Left lung (tissue), 10 donors: ENCODE data around the gene TC2N. TPM values are rescaled to one million over a fixed set of nuclear protein-coding genes. Genes with fewer than 3 reads are reported as not detected.

Source experiments
- ATAC-seq: fragments of 200-7000 bp; cut with Tn5 transposase; one replicate; pipeline ENCODE4 v1.9.1; 2020; ENCODE audit warnings: moderate library complexity
- DNase-seq, 4 donors: peaks; one replicate each; pipeline ENCODE4 v3.0.0-alpha.2; 2013 to 2020
- H3K27ac ChIP-seq, 2 donors: fragments of 200-600 bp; sonication (generic) in 1 of 2; one replicate each; pipeline versions ENCODE4 v1.5.0 to v1.8.0; 2020 to 2021
- H3K27me3 ChIP-seq, 2 donors: fragments of 200-600 bp; sonication (generic) in 1 of 2; one replicate each; pipeline versions ENCODE4 v1.5.0 to v1.8.0; 2020 to 2021
- H3K36me3 ChIP-seq, 2 donors: fragments of 200-600 bp; sonication (generic) in 1 of 2; one replicate each; pipeline versions ENCODE4 v1.5.0 to v1.8.0; 2020 to 2021
- H3K4me1 ChIP-seq, 2 donors: fragments of 200-600 bp; one replicate each; pipeline ENCODE4 v1.8.0; 2021
- H3K4me3 ChIP-seq, 2 donors: fragments of 200-600 bp; sonication (generic) in 1 of 2; one replicate each; pipeline versions ENCODE4 v1.5.0 to v1.8.0; 2020 to 2021; ENCODE audit warnings: mild to moderate bottlenecking in 1 of 2
- H3K9me3 ChIP-seq, 2 donors: fragments of 200-600 bp; sonication (generic) in 1 of 2; one replicate each; pipeline versions ENCODE4 v1.5.0 to v1.8.0; 2020 to 2021
- CTCF ChIP-seq, 2 donors: fragments of 200-600 bp; sonication (generic) in 1 of 2; IDR thresholded peaks; one replicate each; pipeline versions ENCODE4 v1.5.0 to v1.8.0; 2021; ENCODE audit warnings: antibody characterized with exemption in 2 of 2
- intact Hi-C, 2 donors: fragments of 100-400 bp; cut with DNase I; formaldehyde crosslinking; loops; one replicate each; pipeline versions ENCODE4 v1.11.2 to v1.14.2; 2022
- polyA plus RNA-seq, 6 donors: library from polyadenylated mRNA; unstranded; fragments of 120-200 nt; gene quantifications; one replicate each; pipeline ENCODE4 v1.2.1, GENCODE V29; 2013; ENCODE audit not compliant: insufficient read length in 6 of 6
- total RNA-seq, 2 donors: library from RNA; stranded (reverse); fragmentation: NEBNext Ultra II Directional; extraction: Animal tissue kit (Norgen Biotek cat#: 25700); gene quantifications; one replicate each; pipeline ENCODE4 v1.2.1, GENCODE V29; 2021
- donor health status: DM: no; HTN: yes; CAD: no.
- donor health status: DM: no; HTN: no; CAD: no.

TC2N gene
- total and polyA plus RNA-seq, 8 donors = 20.3 to 58.1 (median 29.7) TPM

GRCh38 chr14:91885839-91886238, 18.5 kb upstream of the TC2N start:
- Histone ChIP-seq H3K4me1 (peaks cover 5 to 15% of the 10 kb centered on the region in 2 donors), H3K27ac (peak overlapping the region in 1 of 2 donors; percentile 3), H3K4me3 (no peak overlapping the region), H3K9me3 (no peaks in the 10 kb centered on the region), H3K27me3 (no peaks in the 10 kb centered on the region), H3K36me3 (peaks cover 0 to 5% of the 10 kb centered on the region in 2 donors)
- TF ChIP-seq CTCF (IDR thresholded peaks at IDR 0.05) = no peak
- ATAC-seq (no peak), DNase-seq (no peak)
- intact Hi-C loops = no loop called here

DNA sequence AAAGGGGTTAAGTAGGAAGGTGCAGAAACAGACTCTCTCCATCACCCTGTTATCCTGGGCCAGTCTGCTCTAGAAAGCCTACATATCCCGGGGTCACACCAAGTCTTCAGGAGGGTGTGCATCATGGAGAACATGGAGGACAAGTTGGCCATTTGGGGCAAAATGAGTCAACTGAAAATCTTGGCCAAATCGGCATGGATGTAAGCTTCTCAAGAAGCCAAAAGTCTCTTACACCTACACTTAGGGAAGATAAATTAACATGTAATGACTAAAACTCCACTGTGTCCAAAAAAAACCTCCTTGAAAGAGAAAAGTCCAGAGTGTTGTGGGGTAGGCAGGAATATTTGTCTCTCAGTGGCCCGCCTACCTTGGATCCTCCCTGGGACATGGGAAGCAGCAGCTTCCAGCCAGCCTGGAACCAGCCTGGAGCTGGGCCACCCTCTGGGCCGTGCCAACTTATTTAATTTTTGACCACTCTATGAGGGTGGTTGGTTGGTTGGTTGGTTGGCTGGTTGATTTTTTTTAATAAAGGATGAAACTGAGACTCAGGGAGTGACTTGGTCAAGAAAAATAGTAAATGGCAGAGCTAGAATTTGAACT, 17.9 kb upstream of the TC2N start:
- Histone ChIP-seq H3K4me3 (no peak overlapping the region), H3K9me3 (no peaks in the 10 kb centered on the region), H3K36me3 (peaks cover 0 to 5% of the 10 kb centered on the region in 2 donors), H3K27ac (peak overlapping the region in 1 of 2 donors; percentile 3), H3K4me1 (peaks cover 5 to 9% of the 10 kb centered on the region in 2 donors), H3K27me3 (no peaks in the 10 kb centered on the region)
- ATAC-seq (no peak), DNase-seq (no peak)
- intact Hi-C loops = no loop called here
- no peak for TF ChIP-seq CTCF (IDR thresholded peaks at IDR 0.05)

DNA sequence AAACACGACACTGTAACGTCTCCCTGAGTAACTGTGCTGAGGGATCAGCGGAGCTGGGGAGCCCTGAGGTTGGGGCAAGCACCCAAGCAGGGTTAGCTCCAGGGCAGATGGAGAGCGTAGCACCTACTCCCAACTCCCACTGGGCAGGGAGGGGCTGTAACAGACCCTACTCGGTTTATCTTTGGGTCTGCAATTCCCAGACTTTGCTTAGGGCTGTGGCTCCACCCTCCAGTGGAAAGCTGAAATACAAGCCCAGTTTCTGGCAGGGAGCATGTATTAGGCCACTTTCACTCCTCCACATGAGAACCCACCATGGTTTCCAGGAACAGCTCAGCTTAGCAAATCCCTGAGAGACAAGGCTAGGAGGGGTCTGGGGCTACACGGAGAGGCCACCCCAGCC, 17.3 kb upstream of the TC2N start:
- ATAC-seq (peak; percentile 35), DNase-seq (no peak)
- H3K9me3 ChIP-seq = no peaks in the 10 kb centered on the region
- peak overlapping the region in 1 of 2 donors; percentile 29 for H3K27ac ChIP-seq
- intact Hi-C loops = no loop called here
- H3K4me1 ChIP-seq = peaks cover under 1 to 6% of the 10 kb centered on the region in 2 donors
- no peak overlapping the region for H3K4me3 ChIP-seq
- TF ChIP-seq CTCF (IDR thresholded peaks at IDR 0.05) = no peak
- no peaks in the 10 kb centered on the region for H3K27me3 ChIP-seq
- H3K36me3 ChIP-seq = peaks cover 0 to 5% of the 10 kb centered on the region in 2 donors

- Histone ChIP-seq H3K4me1 (no peaks in the 10 kb centered on the region), H3K36me3 (peaks cover 0 to 5% of the 10 kb centered on the region in 2 donors), H3K27ac (peak overlapping the region in 1 of 2 donors; percentile 29), H3K27me3 (no peaks in the 10 kb centered on the region), H3K4me3 (no peak overlapping the region), H3K9me3 (no peaks in the 10 kb centered on the region)
- ATAC-seq (peak; percentile 35), DNase-seq (no peak)
- intact Hi-C loops = no loop called here
- no peak for TF ChIP-seq CTCF (IDR thresholded peaks at IDR 0.05)
Observed at GRCh38 chr14:91883753-91884152, 16.4 kb upstream of the TC2N start.

DNA sequence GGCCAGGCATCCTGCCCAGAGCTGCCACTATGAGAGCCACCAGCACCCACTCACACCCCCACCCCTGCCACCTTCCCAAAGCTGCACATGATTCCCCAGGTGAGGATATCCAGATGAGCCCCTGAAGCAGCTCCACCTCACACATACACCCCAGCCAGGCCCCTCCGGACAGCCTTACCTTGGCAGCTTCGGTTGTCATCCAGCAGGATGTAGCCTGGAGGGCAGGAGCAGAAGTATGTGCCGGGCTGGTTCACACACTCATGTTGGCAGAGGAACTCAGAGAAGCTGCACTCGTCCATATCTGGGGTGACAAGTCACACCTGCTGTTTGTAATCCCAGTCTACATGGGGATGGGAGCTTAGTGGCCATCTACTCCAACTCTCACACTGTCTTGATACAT, 15.4 kb upstream of the TC2N start:
- TF ChIP-seq CTCF (IDR thresholded peaks at IDR 0.05) = no peak
- no peaks in the 10 kb centered on the region for H3K9me3 ChIP-seq
- DNase-seq = no peak
- H3K4me1 ChIP-seq = no peaks in the 10 kb centered on the region
- H3K27me3 ChIP-seq = no peaks in the 10 kb centered on the region
- no peak overlapping the region for H3K4me3 ChIP-seq
- intact Hi-C loops = no loop called here
- ATAC-seq = no peak
- H3K36me3 ChIP-seq = peaks cover 0 to 5% of the 10 kb centered on the region in 2 donors
- no peak overlapping the region for H3K27ac ChIP-seq
